ENCODE measurements around the gene TTC7B. TPM values are rescaled to one million over a fixed set of nuclear protein-coding genes. Genes with fewer than 3 reads are reported as not detected.

The TTC7B gene
- total and polyA plus RNA-seq, 2 donors (not counting 3 experiments of a cell fraction or from before 2014, with no cell fraction given) = 46.8 to 76.5 TPM

DNA sequence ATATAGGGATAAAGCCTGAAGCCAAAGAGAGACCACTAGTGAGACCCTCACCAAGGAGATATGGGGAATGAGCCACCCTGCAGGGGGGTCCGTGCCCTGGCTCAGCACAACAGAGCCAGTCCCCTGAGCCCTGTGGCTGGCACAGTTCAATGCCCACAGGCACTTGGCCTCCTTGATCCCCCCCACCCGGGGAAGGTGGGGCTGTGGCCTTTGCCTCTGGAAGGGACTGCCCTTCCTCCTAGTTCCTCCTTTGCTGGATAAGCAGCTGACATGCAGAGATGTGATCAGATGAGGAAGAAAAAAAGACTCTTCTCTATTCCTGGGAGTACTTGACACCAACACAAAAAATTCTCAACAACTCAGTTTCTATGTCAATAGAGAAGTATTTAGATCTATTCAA, 19.9 kb downstream of the TTC7B start:
- Histone ChIP-seq H3K79me2 (ENCODE audit: control insufficient read depth, insufficient read depth, low read length) (peaks cover 52% of the 10 kb centered on the region), H3K4me2 (ENCODE audit: insufficient read depth, low read length) (peak overlapping the region; percentile 54), H3K27ac (ENCODE audit: insufficient read depth, low read depth, low read length) (peak overlapping the region; percentile 88), H3K9me3 (replicated peaks; ENCODE audit: control insufficient read depth, insufficient read depth, low read length) (no peaks in the 10 kb centered on the region), H3K27me3 (ENCODE audit: control insufficient read depth in 2 of 2, insufficient read depth in 2 of 2, low read length in 2 of 2) (no peaks in the 10 kb centered on the region), H4K20me1 (replicated peaks; ENCODE audit: control insufficient read depth, extremely low read depth, insufficient read depth, low read length) (no peaks in the 10 kb centered on the region), H3K9ac (replicated peaks; ENCODE audit: extremely low read depth, insufficient read depth, low read length) (peak overlapping the region; percentile 52), H2AFZ (ENCODE audit: low read depth, low read length) (no peak overlapping the region), H3K36me3 (ENCODE audit: control insufficient read depth in 2 of 2, extremely low read depth in 1 of 2, insufficient read depth in 2 of 2, low read length in 2 of 2) (no peaks in the 10 kb centered on the region), H3K4me3 (replicated peaks in 1 of 3; ENCODE audit: insufficient read depth in 1 of 3, low read depth in 1 of 3, low read length in 3 of 3) (no peak overlapping the region), H3K9me1 (replicated peaks; ENCODE audit: control insufficient read depth, extremely low read depth, insufficient read depth, low read length) (no peaks in the 10 kb centered on the region), H3K4me1 (ENCODE audit: control insufficient read depth, extremely low read depth, insufficient read depth, low read length) (peaks cover 34% of the 10 kb centered on the region)
- intact Hi-C loops (cut with micrococcal nuclease) (no loop called here), dilution Hi-C loops (cut with MboI; ENCODE audit: extremely low pct_ligation_motif_present, low sequenced_read_pairs) (no loop called here)
- TF ChIP-seq EZH2 (IDR thresholded peaks at IDR 0.05; ENCODE audit: borderline replicate concordance, low read depth, low read length, severe bottlenecking) = no peak
- no peak for DNase-seq (ENCODE audit: low read depth, low spot score)
- FAIRE-seq = no peak
- POLR2A ChIA-PET = interaction anchor here (0.8 to 1.1 kb wide), 2 partner anchors 8 to 54 kb away, joined by 3 to 6 read pairs; no protein-coding TSS in a partner anchor
- CTCF ChIA-PET = interaction anchor here (0.7 to 3.1 kb wide), 13 partner anchors 8 to 495 kb away, joined by 3 to 45 read pairs (median 6); partner anchors contain the start of gene TTC7B
- BruUV-seq (replicated peaks) = no TSS peak

DNA sequence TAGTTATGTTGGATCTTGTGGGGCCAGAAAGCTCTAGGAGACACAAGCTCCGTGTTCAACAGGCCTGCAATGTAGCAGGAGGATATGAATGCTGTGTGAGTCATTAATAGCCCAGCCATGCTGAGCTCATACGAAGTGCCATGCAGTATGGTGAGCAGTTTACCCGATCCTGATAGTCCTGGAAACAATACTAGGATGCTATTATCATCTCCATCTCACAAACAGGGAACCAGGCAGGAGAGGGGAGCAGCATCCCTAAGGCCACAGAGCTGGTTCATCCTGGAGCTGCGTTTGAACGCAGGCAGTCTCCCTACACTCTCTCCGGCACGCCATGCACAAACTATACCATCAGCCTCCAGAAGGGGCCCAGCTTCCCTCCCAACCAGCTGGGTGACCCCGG, 20.5 kb downstream of the TTC7B start:
- Histone ChIP-seq H3K9ac (replicated peaks; ENCODE audit: extremely low read depth, insufficient read depth, low read length) (peak overlapping the region; percentile 52), H4K20me1 (replicated peaks; ENCODE audit: control insufficient read depth, extremely low read depth, insufficient read depth, low read length) (no peaks in the 10 kb centered on the region), H3K79me2 (ENCODE audit: control insufficient read depth, insufficient read depth, low read length) (peaks cover 55% of the 10 kb centered on the region), H2AFZ (ENCODE audit: low read depth, low read length) (no peak overlapping the region), H3K27ac (ENCODE audit: insufficient read depth, low read depth, low read length) (peak overlapping the region; percentile 88), H3K4me3 (replicated peaks in 1 of 3; ENCODE audit: insufficient read depth in 1 of 3, low read depth in 1 of 3, low read length in 3 of 3) (no peak overlapping the region), H3K36me3 (ENCODE audit: control insufficient read depth in 2 of 2, extremely low read depth in 1 of 2, insufficient read depth in 2 of 2, low read length in 2 of 2) (no peaks in the 10 kb centered on the region), H3K4me2 (ENCODE audit: insufficient read depth, low read length) (peak overlapping the region; percentile 54), H3K9me1 (replicated peaks; ENCODE audit: control insufficient read depth, extremely low read depth, insufficient read depth, low read length) (no peaks in the 10 kb centered on the region), H3K9me3 (replicated peaks; ENCODE audit: control insufficient read depth, insufficient read depth, low read length) (no peaks in the 10 kb centered on the region), H3K27me3 (ENCODE audit: control insufficient read depth in 2 of 2, insufficient read depth in 2 of 2, low read length in 2 of 2) (no peaks in the 10 kb centered on the region), H3K4me1 (ENCODE audit: control insufficient read depth, extremely low read depth, insufficient read depth, low read length) (peaks cover 30% of the 10 kb centered on the region)
- peak; percentile 92 for DNase-seq (ENCODE audit: low read depth, low spot score)
- no peak for TF ChIP-seq POLR2A (IDR thresholded peaks at IDR 0.05; ENCODE audit: low read depth, low read length)
- TF ChIP-seq, protein P1, sequence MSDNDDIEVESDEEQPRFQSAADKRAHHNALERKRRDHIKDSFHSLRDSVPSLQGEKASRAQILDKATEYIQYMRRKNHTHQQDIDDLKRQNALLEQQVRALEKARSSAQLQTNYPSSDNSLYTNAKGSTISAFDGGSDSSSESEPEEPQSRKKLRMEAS (IDR thresholded peaks at IDR 0.05; ENCODE audit: insufficient read depth, insufficient read length) = no peak
- TF ChIP-seq GATA2 (IDR thresholded peaks at IDR 0.05; ENCODE audit: insufficient read depth, insufficient read length, low read depth, low read length) = peak; percentile 96
- peak; percentile 99 for TF ChIP-seq FOS (IDR thresholded peaks at IDR 0.05; ENCODE audit: borderline replicate concordance, insufficient read depth, low read length)
- no peak for TF ChIP-seq EZH2 (IDR thresholded peaks at IDR 0.05; ENCODE audit: borderline replicate concordance, low read depth, low read length, severe bottlenecking)
- TF ChIP-seq, protein P2, sequence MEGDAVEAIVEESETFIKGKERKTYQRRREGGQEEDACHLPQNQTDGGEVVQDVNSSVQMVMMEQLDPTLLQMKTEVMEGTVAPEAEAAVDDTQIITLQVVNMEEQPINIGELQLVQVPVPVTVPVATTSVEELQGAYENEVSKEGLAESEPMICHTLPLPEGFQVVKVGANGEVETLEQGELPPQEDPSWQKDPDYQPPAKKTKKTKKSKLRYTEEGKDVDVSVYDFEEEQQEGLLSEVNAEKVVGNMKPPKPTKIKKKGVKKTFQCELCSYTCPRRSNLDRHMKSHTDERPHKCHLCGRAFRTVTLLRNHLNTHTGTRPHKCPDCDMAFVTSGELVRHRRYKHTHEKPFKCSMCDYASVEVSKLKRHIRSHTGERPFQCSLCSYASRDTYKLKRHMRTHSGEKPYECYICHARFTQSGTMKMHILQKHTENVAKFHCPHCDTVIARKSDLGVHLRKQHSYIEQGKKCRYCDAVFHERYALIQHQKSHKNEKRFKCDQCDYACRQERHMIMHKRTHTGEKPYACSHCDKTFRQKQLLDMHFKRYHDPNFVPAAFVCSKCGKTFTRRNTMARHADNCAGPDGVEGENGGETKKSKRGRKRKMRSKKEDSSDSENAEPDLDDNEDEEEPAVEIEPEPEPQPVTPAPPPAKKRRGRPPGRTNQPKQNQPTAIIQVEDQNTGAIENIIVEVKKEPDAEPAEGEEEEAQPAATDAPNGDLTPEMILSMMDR (IDR thresholded peaks at IDR 0.05; ENCODE audit: extremely low read depth in 1 of 2, insufficient read depth in 1 of 2, low read depth in 1 of 2, low read length in 2 of 2) = no peak
- no peak for TF ChIP-seq MYC (IDR thresholded peaks at IDR 0.05; ENCODE audit: low read depth, low read length)
- peak; percentile 72 for TF ChIP-seq POLR2AphosphoS5 (IDR thresholded peaks at IDR 0.05; ENCODE audit: insufficient read depth, low read depth, low read length)
- peak; percentile 93 for TF ChIP-seq JUN (IDR thresholded peaks at IDR 0.05; ENCODE audit: borderline replicate concordance, insufficient read depth, insufficient read length, low read depth)
- intact Hi-C loops (cut with micrococcal nuclease) = loop anchor here (1.0 to 2.0 kb wide), 5 partner anchors 8 to 55 kb away; no protein-coding TSS in a partner anchor
- CTCF ChIA-PET = interaction anchor here (0.7 to 3.1 kb wide), 17 partner anchors 8 to 494 kb away, joined by 3 to 45 read pairs (median 4); partner anchors contain the start of gene TTC7B
- POLR2A ChIA-PET = interaction anchor here (0.6 to 1.1 kb wide), 4 partner anchors 9 to 90 kb away, joined by 3 to 6 read pairs (median 4); no protein-coding TSS in a partner anchor
- peak; percentile 100 for FAIRE-seq
- dilution Hi-C loops (cut with MboI; ENCODE audit: extremely low pct_ligation_motif_present, low sequenced_read_pairs) = no loop called here
- no TSS peak for BruUV-seq (replicated peaks)

Data from endothelial cell of umbilical vein (primary cell).